Activated effector memory CD4-positive, alpha-beta T cell treated with Interleukin-2 at 50 U/mL for 16 hours (primary cell): ENCODE results near the gene GNPTG.

Experiments used
- DNase-seq: peaks from one replicate; pipeline ENCODE4 v3.0.0-alpha.2; 2020

GNPTG gene

DNA sequence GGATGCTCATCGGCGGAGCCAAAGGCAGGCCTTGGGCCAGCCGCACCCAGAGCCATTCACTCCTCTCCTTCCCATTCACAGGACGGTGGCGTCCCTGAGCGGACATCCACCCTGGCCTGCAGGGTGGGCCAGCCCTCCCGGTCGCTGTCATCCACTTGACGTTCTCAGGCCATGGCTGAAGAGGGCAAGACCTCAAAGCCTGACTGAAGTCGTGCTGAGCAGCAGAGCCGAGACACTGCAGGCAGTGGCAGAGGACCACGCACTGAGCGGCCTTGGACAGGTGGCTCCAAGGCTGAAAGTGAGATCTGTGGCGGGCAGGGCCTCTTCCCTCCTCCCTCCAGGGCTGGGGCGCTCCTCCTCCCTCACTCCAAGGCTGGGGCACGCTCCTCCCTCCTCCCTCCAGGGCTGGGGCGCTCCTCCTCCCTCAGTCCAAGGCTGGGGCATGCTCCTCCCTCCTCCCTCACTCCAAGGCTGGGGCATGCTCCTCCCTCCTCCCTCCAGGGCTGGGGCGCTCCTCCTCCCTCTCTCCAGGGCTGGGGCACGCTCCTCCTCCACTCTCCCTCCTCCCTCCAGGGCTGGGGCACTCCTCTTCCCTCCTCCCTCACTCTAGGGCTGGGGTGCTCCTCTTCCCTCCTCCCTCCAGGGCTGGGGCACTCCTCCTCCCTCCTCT is 24.1 kb downstream of the GNPTG start:
- DNase-seq = no peak

DNA sequence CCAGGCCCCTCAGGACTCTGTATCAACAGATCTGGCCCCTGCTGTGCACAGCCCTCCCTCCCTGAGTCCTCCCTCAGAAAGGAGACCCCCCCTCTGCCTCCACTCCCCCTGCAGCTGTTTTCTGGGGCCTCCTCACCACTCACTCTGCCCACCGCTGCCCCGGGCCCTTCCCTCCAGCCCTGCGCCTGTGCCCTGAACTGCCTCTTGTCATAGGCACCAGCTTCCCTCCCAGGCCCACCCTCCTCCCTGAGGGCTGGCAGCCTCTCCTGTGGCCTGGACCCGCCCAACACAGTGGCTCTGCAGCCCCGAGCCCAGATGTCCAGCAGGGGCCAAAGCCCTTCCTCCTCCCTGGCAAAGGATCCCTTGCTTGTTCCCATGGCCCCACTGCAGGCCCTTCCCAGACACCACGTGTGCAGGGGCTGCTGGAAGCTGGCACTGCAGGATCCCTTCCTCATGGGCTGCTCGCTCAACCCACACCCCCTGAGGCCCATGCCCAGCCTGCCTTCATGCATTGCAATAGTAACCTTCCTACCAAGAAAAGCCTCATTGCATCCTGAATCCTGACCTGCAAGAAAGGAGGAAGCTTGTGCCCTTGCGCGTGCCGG is 25.8 kb downstream of the GNPTG start:
- no peak for DNase-seq

DNA sequence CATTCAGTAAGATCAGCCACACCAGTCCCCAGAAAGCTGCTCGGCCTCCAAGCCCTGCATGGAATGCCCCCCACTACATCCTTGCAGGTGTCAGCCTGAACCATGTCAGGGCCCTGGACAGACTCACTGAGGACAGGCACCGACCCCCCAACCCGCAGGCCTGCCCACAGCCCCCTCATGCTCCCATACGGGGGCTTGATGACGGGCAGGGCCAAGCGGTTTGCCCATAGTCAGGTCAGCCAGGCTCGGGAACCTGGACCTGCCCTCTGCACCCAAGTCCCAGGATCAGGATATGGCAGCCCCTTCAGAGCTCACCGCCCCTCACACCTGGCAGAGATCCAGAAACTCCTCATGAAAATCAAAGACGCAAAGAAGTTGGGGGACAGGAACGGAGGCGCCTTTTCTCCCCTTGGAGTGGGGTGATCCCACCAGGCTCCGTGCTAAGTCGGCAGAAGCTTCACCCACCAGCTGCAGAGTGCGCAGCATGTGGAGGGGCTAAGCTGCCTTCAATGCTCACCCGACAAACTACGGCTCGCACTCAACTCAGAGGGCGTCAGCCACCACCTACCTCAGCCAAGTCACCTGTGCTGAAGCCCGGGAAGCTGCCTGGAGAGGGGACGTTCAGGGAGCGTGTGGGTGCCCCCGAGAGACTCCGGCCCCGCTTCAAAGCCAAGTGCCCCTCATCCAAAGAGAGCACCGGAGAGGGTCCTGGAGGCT is 26.5 kb downstream of the GNPTG start:
- DNase-seq = no peak

DNA sequence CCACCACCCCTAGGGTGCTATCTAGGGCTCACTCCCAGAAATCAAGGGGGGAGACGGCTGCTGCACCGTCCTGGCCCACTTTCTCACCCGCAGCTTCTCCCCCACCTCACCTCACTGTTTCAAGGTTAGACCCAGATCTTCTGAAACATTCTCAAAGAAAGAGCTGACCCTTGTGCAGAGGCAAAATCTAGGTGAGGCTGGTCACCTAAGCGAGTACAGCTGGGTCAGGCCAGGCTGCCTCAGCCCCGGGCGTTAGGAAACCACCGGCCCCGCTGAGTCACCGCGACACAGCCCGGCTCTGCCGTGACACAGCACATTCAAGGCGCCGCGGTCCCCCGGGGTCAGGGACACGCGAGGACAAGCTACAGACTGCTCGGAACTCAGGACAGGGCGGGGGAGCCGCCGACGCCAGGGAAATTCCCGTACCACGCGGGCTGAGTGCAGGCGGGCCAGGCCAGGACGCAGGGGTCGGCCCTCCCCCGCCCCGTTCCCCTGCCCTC is 27.1 kb downstream of the GNPTG start:
- DNase-seq = peak; percentile 33

DNA sequence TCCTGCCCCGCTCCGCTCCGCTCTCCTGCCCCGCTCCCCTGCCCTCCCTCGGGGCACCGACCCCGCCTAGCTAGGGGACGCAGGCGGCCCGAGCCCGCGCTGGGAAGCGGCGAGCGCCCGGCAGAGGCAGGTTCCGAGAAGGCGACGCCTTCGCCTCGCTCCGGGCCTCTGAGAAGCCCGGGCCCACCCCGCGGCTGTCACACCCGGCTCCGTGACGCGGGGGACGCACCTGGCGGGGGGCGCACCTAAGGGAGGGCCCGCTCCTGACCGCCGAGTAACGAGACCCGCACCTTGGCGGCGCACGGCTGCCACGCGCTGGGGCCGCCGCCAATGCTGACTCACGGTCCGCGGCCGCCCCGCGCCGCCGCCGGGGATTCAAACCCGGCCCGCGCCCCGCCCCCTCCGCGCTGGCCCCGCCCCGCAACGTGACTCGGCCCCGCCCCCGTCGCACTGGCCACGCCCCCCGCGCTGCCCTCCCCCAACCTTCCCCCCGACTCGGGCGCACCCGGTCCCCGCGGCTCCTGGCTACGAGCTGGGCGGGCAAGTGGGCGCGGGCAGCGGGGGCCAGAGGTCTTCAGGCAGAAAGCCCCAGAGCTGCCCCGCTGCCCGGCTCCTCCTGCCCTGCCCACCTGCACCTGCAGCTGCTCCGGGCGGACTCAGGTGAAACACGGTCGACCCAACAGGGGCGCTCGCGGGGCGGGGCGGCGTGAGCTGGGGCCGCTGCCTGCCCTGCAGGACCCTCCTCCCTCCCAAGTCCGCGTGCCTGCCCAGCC is 27.8 kb downstream of the GNPTG start:
- DNase-seq = peak; percentile 50

DNA sequence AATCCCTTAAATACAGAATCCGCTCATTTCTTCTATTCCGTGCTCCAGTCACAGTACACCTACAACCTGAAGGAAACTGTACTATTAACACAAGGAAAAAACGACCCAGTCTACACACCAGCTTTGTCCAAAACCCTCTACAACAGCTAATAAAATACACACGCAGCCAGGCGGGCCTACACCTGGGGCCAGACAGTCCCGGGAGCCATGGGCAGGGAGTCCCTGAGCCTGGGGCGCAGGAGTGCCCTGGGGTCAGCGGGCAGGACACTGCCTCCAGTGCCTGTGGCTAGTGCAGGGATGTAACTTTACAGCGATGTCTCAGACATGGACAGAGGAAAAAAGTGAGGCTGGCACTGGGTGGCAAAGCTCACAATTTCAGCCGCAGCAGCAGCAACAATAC is 28.5 kb downstream of the GNPTG start:
- no peak for DNase-seq

DNA sequence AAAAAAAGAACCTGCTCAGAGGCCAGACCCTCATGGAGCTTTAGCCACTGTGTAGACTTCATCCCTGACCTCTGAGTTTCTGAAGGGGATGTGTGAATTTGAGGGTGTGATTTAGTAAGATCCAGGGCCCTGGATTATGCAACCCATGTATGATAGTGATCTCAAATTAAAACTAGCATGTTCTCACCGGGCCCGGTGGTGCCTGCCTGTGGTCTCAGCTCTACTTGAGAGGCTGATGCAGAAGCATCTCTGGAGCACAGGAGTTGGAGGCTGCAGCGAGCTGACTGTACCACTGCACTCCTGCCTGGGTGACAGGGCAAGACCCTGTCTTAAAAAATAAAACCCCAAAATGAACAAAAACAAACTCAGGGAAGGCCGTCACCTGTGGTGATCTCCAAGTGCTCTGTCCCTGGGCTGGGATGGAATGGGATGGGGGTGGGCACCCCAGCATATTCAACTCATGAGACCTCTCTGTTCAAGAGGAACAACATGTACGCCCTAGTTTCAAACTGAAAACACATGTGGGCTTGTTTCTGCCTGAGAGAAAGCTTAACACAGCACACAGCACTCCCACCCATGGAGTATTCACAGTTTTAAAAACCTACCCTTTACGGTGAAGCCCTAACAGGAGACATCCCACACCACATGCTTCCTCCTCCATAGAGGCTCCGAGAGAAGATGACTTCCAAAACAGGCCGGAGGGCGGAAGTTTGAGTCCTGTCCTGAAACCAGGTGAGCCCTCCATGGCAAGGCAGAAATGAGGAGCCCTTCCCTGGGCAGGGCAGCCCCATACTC is 30.1 kb downstream of the GNPTG start:
- DNase-seq = no peak

DNA sequence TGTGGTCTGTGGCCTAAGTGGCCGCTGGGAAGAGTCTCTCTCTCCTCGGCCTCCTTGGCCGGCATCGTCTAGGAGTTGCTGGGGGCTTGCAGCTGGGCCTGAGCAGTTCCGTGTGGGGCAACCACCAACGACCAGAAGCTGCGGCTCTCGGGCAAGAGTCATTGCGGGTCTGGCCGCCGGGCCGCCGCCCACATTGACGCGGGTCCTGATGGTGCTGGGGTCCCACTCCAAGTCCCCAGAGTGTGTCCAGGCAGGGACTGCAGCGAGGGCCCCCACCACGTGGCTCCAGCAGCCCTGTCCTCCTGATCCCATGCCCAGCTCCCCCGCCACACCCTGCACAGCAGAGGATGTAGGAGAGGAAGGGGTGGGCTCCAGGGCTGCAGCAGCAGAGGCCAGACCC is 31.8 kb downstream of the GNPTG start:
- DNase-seq = no peak

DNA sequence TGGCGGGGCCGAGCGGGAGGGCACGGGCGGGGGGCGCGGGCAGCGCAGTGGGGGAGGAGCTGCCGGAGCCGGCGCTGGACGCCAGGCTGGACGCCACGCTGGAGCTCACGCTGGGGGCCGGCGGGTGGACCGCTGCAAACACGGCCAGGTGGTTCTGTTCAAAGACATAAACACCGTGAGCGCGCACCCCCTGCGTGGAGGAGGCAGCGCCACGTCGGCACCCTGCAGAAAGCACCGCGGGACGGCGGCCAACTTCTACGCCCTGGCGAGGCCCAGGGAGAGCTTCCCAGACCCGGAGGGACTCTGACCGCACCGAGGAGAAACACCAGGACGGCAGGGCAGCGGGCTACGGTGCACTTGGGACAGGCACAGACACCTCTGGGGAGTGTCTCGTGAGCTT is 33.5 kb downstream of the GNPTG start:
- DNase-seq = no peak

DNA sequence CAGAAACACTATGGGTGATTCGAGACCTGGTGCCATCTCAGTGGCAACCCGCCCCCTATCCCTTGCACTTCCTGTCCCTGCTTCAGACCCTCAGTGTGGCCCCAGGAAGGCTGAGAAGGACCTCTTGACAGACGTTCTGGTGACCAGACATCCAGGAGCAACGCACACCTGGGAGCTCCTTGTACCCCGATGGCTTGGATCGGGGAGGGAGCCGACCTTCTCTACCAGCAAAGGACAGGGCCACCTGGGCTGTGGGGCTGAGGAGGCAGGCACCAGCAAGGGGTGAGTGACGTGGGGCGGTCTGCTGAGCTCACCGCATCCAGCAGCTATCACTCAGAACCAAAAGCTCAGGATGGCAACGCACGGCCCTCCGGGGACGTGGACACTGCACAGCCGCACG is 35.6 kb downstream of the GNPTG start:
- no peak for DNase-seq

DNA sequence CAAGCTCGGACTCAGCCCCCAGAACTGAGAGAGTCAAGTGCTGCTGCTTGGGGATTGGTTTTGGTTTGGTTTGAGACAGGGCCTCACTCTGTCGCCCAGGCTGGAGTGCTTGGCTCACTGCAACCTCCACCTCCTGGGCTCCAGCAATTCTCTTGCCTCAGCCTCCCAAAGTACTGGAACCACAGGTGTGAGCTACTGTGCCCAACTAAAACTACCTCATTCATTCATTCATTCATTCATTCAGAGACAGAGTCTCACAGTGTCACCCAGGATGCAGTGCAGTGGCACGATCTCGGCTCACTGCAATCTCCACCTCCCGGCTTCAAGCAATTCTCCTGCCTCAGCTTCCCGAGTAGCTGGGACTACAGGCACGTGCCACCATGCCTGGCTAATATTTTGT is 38.0 kb downstream of the GNPTG start:
- DNase-seq = no peak

DNA sequence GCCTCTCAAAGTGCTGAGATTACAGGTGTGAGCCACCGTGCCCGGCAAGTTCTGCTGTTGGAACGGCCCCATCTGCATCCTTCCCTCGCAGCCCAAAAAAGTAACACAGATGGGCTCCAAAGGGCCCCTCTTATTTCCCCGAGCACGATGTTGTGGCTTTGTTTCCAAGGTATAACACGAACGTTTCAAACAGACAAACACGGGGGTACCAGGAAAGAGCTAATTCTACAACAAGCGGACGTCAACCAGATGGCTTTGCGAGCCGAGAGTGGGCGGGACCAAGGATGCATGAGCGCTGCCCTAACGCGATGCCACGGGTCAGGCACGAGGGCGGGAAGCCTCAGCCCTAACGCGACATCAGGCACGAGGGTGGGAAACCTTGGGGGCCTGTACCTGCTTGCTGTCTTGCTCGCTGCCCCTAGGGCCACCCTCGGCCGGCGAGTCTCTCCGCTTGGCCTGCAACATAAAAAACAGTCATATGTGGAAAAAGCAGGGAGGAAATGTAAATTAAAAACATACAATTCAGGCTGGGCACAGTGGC is 38.6 kb downstream of the GNPTG start:
- no peak for DNase-seq

DNA sequence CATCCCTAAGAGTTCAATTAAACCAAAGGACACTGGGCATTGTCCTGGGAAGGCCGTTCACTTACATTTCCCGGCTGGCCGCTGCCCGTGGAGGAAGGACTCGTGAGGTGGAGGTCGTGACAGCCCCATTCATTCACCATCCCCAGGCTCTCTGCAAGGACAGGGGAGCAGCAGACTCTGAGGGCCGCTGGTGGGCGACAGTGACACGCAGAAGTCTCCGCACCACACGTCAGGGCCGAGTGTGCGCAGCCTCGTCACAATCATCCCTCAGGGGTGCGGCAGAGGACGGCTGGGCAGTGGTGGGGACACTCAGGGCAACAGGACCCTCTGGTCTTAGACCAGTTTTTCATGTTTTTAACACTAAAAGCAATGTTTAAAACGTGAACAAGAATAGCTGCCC is 41.1 kb downstream of the GNPTG start:
- no peak for DNase-seq

DNA sequence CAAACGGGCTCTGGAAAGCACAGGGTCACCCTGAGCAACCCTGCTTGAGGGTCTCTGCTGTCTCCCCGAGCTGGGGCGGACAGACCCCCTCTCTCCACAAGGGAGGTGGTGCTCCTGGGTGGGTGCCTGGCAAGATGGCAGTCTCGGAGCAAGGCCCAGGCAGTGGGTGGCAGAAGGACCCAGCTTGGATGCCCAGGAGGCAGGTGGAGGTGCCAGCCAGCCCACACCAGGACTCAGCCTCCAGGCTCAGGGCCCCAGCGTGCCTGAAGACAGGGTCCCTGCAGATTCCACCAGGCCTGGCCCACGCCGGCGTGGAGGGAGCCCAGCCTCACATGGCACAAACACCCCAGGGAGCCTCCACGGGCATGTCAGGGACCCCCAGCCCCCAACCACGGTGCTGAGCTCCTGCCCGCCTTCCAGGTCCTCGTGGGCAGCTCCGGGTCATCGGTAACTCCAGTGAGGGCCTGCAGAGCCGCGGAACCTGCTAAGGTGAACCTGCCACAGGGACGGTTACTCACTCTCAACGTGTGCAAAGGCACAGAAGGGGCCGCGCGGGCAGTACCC is 42.0 kb downstream of the GNPTG start:
- DNase-seq = no peak

DNA sequence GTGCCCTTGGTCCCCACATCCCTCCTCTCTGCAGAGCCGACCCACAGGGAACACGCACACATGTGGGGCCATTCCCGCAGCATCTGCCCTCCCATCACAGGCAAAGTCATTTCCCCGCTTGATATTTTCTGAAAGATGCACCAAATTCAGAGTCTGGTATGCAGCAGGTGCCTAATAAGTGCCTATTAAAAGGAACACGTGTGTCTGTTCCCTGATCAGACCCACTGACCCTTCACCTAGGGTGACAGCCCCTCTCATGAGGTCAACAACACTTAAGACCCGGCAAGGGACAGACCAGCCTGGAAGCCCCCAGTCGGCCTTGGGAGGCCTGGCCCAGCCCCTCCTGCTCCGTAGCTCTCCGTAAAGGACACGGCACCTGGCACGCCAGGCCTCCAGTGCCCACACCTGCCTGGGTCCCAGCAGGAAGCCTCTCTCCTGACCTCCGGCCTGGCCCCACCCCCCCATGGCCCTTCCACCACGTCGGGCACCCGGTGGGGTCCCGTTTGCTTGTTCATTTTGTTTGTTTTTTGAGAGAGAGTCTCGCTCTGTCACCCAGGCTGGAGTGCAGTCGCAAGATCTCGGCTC is 42.7 kb downstream of the GNPTG start:
- DNase-seq = no peak

DNA sequence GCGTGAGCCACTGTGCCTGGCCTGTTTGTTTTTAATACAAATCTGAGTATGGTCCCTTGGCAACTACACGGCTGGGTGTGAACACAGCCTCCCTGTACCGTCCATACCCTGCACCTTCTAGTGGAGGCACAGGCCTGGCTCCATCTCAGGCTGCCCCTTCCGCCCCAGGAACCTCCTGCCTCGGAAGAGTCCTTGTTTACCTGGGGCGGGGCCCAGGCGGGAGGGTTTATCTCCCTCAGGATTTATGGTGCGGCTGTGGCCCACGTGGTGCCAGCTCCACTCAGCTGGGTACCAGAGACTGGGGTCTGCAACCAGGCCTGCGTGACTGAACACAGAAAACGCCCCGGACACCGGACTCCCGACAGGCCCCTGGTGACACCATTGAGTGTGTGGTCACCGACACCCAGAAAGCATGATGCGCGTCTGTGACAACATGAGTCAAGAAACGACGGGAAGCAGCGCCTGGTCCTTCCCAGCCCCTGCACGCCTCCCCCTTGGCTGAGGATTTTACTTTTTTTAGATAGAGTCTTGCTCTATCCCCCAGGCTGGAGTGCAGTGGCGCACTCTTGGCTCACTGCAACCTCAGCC is 43.8 kb downstream of the GNPTG start:
- DNase-seq = no peak

DNA sequence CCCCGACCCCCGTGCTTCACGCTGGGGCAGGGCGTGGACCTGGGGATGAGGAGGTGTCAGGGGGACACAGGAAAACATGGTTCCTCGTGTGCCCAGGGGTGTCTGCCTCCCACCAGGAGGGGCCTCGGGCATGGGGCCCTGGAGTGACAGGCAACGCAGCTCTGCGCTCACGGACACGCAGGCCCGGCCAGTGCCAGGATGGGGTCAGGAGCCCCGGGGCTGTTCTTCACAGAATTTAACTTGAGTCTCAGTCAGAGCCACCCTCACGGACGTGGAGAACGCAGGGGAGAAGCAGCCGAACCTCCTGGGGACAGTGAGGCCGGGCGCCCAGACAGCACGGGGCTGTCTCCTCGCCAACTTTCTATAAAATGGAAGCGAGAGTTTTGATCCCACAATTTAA is 46.0 kb downstream of the GNPTG start:
- DNase-seq = no peak

DNA sequence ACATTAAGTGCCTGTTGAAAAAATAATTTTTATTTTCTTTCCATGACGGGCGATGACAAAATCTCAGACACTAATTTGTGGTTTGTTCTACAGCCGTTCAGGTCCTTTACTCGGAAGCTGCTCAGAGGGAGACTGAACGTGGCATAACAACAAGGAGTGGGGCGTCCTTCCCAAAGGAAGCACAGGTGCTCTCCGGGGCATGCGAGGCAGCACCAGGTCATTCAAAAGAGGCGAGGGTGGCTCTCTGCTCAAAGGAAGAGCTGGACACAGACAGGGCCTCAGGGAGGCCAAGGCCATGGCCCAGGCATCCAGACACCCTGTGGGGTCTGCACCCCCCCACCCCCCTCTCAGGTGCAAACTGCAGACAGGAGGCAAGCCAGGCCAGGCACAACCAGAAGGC is 46.6 kb downstream of the GNPTG start:
- no peak for DNase-seq

DNA sequence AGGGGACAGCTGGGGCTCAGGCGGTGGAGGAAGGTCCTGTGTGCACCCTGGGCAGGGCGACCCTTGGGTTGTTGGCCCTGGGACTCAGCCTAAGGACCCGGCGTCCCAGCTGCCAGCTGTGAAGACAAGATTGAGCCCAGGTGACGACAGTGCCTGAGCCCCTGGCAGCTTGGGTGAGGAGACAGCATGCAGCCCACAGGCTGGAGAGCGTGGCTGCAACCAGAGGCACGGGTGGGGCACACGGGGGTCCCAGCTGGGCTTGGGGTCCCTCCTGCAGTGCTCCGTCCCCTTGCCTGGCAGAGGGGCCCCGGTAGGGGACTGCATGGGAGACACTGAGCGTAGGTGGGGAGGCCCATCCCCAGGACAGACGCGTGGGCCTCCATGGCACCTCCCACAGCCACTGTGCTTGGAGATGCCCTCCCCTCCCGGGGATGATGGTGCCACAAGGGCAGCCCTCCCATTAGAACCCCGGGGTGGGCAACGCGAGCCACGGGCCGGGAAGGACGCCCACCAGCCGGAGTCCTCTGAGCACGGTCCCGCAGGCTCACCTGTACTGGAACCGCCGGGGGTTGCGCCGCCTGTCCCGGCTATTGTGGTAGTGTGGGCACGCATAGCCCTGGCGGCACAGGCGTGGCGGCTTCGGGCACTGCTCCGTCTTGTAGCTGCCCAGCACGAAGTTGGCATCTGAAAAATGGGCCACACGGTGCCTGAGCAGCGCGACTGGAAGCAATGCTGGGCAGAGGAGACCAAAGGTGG is 47.3 kb downstream of the GNPTG start:
- DNase-seq = no peak

DNA sequence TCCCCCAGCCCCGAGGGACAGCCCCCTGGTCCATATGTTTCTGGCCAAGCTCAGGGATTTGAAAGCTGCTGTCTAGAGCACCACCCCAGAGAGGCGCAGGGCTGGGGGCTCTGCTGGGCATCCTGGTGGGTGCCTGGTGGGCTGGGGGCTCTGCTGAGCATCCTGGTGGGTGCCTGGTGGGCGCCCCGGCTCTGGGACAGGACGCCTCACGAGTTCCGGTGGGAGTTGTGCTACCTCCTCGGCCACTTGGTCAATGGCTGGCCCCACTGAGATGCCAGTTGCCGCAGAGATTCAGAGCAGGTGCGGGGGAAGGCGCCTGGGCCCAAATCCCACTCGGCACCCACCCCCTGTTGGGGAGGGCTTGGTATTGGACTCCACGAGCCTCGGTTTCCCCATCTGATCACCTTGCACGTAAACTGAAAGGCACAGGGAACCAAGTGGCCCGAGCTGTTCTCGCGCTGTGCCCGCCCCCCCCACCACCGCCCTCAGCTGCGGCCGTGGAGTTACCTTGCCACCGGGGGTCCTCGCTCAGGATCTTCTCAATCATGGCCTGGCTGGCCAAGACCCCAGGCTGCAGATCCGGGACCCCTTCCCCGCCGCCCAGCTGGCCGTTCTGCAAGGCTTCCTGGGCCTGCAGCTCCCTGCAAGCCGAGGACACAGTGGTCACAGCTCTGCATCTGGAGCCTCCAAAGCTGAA is 49.5 kb downstream of the GNPTG start:
- DNase-seq = no peak
